ENCODE measurements around the gene FCRLB.

DNA sequence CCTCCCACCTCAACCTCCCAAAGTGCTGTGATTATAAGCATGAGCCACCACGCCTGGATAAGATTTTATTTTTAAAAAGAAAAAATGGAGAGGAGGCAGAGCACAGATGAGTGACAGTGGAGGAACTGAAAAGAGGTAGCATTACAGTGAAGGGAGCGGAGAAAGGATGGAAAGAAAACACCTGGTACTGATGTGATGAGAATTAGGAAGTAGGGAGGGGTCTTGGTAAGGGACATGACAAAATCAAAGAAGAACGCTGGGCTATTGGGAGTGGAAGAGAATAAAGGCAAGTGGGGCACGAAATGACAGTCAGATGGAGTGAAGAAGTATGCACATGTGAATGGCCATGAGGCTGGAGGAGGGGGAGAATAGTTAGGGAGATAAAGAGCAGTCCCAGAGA lies 12.0 kb upstream of the FCRLB start:
- TF ChIP-seq, protein P1, sequence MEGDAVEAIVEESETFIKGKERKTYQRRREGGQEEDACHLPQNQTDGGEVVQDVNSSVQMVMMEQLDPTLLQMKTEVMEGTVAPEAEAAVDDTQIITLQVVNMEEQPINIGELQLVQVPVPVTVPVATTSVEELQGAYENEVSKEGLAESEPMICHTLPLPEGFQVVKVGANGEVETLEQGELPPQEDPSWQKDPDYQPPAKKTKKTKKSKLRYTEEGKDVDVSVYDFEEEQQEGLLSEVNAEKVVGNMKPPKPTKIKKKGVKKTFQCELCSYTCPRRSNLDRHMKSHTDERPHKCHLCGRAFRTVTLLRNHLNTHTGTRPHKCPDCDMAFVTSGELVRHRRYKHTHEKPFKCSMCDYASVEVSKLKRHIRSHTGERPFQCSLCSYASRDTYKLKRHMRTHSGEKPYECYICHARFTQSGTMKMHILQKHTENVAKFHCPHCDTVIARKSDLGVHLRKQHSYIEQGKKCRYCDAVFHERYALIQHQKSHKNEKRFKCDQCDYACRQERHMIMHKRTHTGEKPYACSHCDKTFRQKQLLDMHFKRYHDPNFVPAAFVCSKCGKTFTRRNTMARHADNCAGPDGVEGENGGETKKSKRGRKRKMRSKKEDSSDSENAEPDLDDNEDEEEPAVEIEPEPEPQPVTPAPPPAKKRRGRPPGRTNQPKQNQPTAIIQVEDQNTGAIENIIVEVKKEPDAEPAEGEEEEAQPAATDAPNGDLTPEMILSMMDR (IDR thresholded peaks at IDR 0.05; ENCODE audit: borderline replicate concordance, extremely low read depth, low read length, poor library complexity, severe bottlenecking), result no peak
- no peak for TF ChIP-seq EZH2 (IDR thresholded peaks at IDR 0.05; ENCODE audit: borderline replicate concordance, low read depth, low read length, severe bottlenecking)
